GM18868 (cell line): Measurements from ENCODE around the gene SEC14L5.

Source experiments
- ATAC-seq: cut with Tn5 transposase; IDR thresholded peaks from one replicate; pipeline ENCODE4 v1.9.1; 2021; ENCODE audit warnings: mild to moderate bottlenecking, moderate library complexity; ENCODE audit not compliant: unreplicated experiment

SEC14L5 gene

GRCh38 chr16:5008311-5008731 lies 50.2 kb downstream of the SEC14L5 start:
- ATAC-seq: no peak

GRCh38 chr16:5010576-5011329 lies 52.6 kb downstream of the SEC14L5 start:
- no peak for ATAC-seq

GRCh38 chr16:5011637-5012036 lies 53.5 kb downstream of the SEC14L5 start:
- no peak for ATAC-seq

- ATAC-seq: no peak
These were observed 54.8 kb downstream of the SEC14L5 start for GRCh38 chr16:5012887-5013286.

- no peak for ATAC-seq
These were observed 57.2 kb downstream of the SEC14L5 start for GRCh38 chr16:5015351-5015750.

GRCh38 chr16:5015887-5016286 lies 57.8 kb downstream of the SEC14L5 start:
- no peak for ATAC-seq

- no peak for ATAC-seq
These were observed 59.0 kb downstream of the SEC14L5 start for GRCh38 chr16:5016967-5017677.

GRCh38 chr16:5017678-5017969 lies 59.5 kb downstream of the SEC14L5 start:
- ATAC-seq: no peak

- ATAC-seq: no peak
These were observed 60.7 kb downstream of the SEC14L5 start for GRCh38 chr16:5018793-5019192.

- ATAC-seq: no peak
These were observed 61.6 kb downstream of the SEC14L5 start for GRCh38 chr16:5019775-5020174.

- ATAC-seq: no peak
These were observed 62.4 kb downstream of the SEC14L5 start for GRCh38 chr16:5020551-5020950.

GRCh38 chr16:5022521-5022920 lies 64.4 kb downstream of the SEC14L5 start:
- no peak for ATAC-seq

GRCh38 chr16:5024632-5025031 lies 66.5 kb downstream of the SEC14L5 start:
- ATAC-seq: no peak

GRCh38 chr16:5025171-5025632 lies 67.1 kb downstream of the SEC14L5 start:
- no peak for ATAC-seq

- ATAC-seq: no peak
These were observed 68.5 kb downstream of the SEC14L5 start for GRCh38 chr16:5026664-5027063.

GRCh38 chr16:5027086-5027485 lies 69.0 kb downstream of the SEC14L5 start:
- ATAC-seq: no peak

- ATAC-seq: no peak
These were observed 69.6 kb downstream of the SEC14L5 start for GRCh38 chr16:5027575-5028235.

GRCh38 chr16:5028950-5029475 lies 70.9 kb downstream of the SEC14L5 start:
- no peak for ATAC-seq

- no peak for ATAC-seq
These were observed 72.2 kb downstream of the SEC14L5 start for GRCh38 chr16:5030251-5030870.

GRCh38 chr16:5031601-5032000 lies 73.5 kb downstream of the SEC14L5 start:
- no peak for ATAC-seq

- ATAC-seq: no peak
These were observed 74.6 kb downstream of the SEC14L5 start for GRCh38 chr16:5032748-5033167.
